K562 (cell line): ENCODE measurements around the gene ACRBP. TPM values are rescaled to one million over a fixed set of nuclear protein-coding genes. Genes with fewer than 3 reads are reported as not detected.

Source experiments
- CLOCK ChIP-seq: fragments of 250-450 bp; sonication (Bioruptor Pico); IDR thresholded peaks from 2 replicates; pipeline ENCODE4 v1.4.0; 2020; ENCODE audit warnings: mild to moderate bottlenecking, moderate library complexity, borderline replicate concordance
- CREB1 ChIP-seq, 2 experiments: sonication (generic) in 1 of 2; formaldehyde crosslinking in 1 of 2; IDR thresholded peaks; 2 replicates each; pipeline versions ENCODE4 v1.6.1 to v1.8.0; 2012 to 2022; ENCODE audit warnings: inconsistent platforms in 1 of 2, mild to moderate bottlenecking in 1 of 2, missing genetic modification reagents in 1 of 2, moderate library complexity in 1 of 2
- ETV1 ChIP-seq: fragments of 450-650 bp; conservative IDR thresholded peaks from 2 replicates; pipeline ENCODE4 v1.6.1; 2016; ENCODE audit warnings: missing genetic modification characterization, control low read depth, low read depth, missing compliant biosample characterization
- FUS ChIP-seq: fragments of 200-400 bp; formaldehyde crosslinking; optimal IDR thresholded peaks from 2 replicates; pipeline ENCODE3; 2017; ENCODE audit warnings: low read depth, low read length
- NCOA2 ChIP-seq, 2 experiments: fragments of 450-650 bp; IDR thresholded peaks; 2 replicates each; pipeline ENCODE4 v1.6.1; 2018; ENCODE audit warnings: mild to moderate bottlenecking in 2 of 2, moderate library complexity in 1 of 2; ENCODE audit not compliant: partially characterized antibody in 2 of 2
- NONO ChIP-seq, 2 experiments: fragments of 200-400 bp in 1 of 2; fragments of 450-650 bp in 1 of 2; formaldehyde crosslinking in 1 of 2; IDR thresholded peaks; 2 replicates each; pipeline ENCODE4 v1.6.1; 2017; ENCODE audit warnings: low read depth in 2 of 2, mild to moderate bottlenecking in 2 of 2, moderate library complexity in 2 of 2, low read length in 1 of 2
- NR3C1 ChIP-seq: sonication (generic); formaldehyde crosslinking; IDR thresholded peaks from 2 replicates; pipeline ENCODE4 v1.8.1; 2022; ENCODE audit warnings: missing genetic modification reagents
- OTX1 ChIP-seq: fragments of 450-650 bp; formaldehyde crosslinking; IDR thresholded peaks from 2 replicates; pipeline ENCODE4 v1.4.0; 2022; ENCODE audit warnings: mild to moderate bottlenecking
- POLR2AphosphoS2 ChIP-seq: IDR thresholded peaks from 2 replicates; pipeline ENCODE4 v1.6.1; 2012; ENCODE audit warnings: low read length, improper control_type of control experiment
- SAFB2 ChIP-seq: fragments of 200-400 bp; formaldehyde crosslinking; IDR thresholded peaks from 2 replicates; pipeline ENCODE4 v1.6.1; 2018; ENCODE audit warnings: borderline replicate concordance, low read length, low read depth, moderate library complexity; ENCODE audit not compliant: severe bottlenecking
- TSHZ1 ChIP-seq: fragments of 250-450 bp; sonication (Bioruptor Pico); IDR thresholded peaks from 2 replicates; pipeline ENCODE4 v1.4.0; 2020; ENCODE audit warnings: mild to moderate bottlenecking, moderate library complexity
- ZFP36 ChIP-seq: fragments of 150-350 bp; IDR thresholded peaks from 2 replicates; pipeline ENCODE4 v1.6.1; 2018; ENCODE audit warnings: low read length, low read depth; ENCODE audit not compliant: partially characterized antibody
- polyA plus RNA-seq, 8 experiments: library from polyadenylated mRNA; depleted of rRNA in 4 of 8; stranded (reverse) in 5 of 8; unstranded in 3 of 8; fragments of >200 nt; fragmentation: Nextera tagmentation in 2 of 8; fragmentation: Illumina TruSeq in 1 of 8; extraction: Ambion mirVana in 2 of 8; extraction: Trizol in 1 of 8; gene quantifications; 2 replicates each; pipeline versions ENCODE4 v1.2.1 to v1.2.3, GENCODE V29; 2011 to 2014; ENCODE audit warnings: inconsistent platforms in 1 of 8, missing spikeins in 1 of 8
- total RNA-seq, 7 experiments: library from RNA; depleted of rRNA in 6 of 7; stranded (reverse); fragments of >200 nt in 6 of 7; fragmentation: Illumina TruSeq in 2 of 7; extraction: Trizol in 2 of 7; gene quantifications; 2 replicates each; pipeline versions ENCODE4 v1.2.1 to v1.2.3, GENCODE V29; 2011 to 2021; ENCODE audit warnings: low replicate concordance in 1 of 7
- TF ChIP-seq, protein P1 (sequence below): fragments of 250-450 bp; sonication (Bioruptor Pico); IDR thresholded peaks from 2 replicates; pipeline ENCODE4 v1.6.1; 2021; ENCODE audit warnings: mild to moderate bottlenecking
- TF ChIP-seq, protein P2 (sequence below): fragments of 250-450 bp; sonication (Bioruptor Pico); IDR thresholded peaks from 2 replicates; pipeline ENCODE4 v1.5.1; 2021; ENCODE audit warnings: mild to moderate bottlenecking

The ACRBP gene
- total and polyA plus RNA-seq, 9 of the 15 experiments (the other 6 are each of a cell fraction or from before 2014, with no cell fraction given): 3.1 to 31.8 (median 8.4) TPM

GRCh38 chr12:6626654-6627283 lies 20.5 kb downstream of the ACRBP start (continued):
- TF ChIP-seq, protein P1, sequence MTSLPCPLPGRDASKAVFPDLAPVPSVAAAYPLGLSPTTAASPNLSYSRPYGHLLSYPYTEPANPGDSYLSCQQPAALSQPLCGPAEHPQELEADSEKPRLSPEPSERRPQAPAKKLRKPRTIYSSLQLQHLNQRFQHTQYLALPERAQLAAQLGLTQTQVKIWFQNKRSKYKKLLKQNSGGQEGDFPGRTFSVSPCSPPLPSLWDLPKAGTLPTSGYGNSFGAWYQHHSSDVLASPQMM (CRISPR knock-in tag): no peak
- TF ChIP-seq ETV1 (tag) (peak; percentile 74), OTX1 (CRISPR knock-in tag) (no peak), CREB1 (IDR thresholded peaks at IDR 0.05) (no peak), CREB1 (CRISPR knock-in tag; IDR thresholded peaks at IDR 0.05) (no peak), ZFP36 (no peak), SAFB2 (no peak), POLR2AphosphoS2 (no peak), NONO (IDR thresholded peaks at IDR 0.05; ENCODE audit: low read depth in 2 of 2, low read length in 1 of 2) (no peak), NCOA2 (IDR thresholded peaks at IDR 0.05; ENCODE audit: partially characterized antibody in 2 of 2) (no peak), NR3C1 (CRISPR knock-in tag) (no peak), CLOCK (no peak), TSHZ1 (no peak), FUS (no peak)
- TF ChIP-seq, protein P2, sequence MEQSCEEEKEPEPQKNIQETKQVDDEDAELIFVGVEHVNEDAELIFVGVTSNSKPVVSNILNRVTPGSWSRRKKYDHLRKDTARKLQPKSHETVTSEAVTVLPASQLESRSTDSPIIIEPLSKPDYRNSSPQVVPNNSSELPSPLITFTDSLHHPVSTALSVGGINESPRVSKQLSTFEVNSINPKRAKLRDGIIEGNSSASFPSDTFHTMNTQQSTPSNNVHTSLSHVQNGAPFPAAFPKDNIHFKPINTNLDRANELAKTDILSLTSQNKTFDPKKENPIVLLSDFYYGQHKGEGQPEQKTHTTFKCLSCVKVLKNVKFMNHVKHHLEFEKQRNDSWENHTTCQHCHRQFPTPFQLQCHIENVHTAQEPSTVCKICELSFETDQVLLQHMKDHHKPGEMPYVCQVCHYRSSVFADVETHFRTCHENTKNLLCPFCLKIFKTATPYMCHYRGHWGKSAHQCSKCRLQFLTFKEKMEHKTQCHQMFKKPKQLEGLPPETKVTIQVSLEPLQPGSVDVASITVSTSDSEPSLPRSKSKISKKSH (CRISPR knock-in tag): no peak
